ENCODE data around the gene TP53I11. TPM values are rescaled to one million over a fixed set of nuclear protein-coding genes. Genes with fewer than 3 reads are reported as not detected.

TP53I11 gene
- total RNA-seq, 3 donors from 2014 or later (not counting 1 experiment from before 2014, with no cell fraction given): 3.7 to 13.9 (median 9.2) TPM

DNA sequence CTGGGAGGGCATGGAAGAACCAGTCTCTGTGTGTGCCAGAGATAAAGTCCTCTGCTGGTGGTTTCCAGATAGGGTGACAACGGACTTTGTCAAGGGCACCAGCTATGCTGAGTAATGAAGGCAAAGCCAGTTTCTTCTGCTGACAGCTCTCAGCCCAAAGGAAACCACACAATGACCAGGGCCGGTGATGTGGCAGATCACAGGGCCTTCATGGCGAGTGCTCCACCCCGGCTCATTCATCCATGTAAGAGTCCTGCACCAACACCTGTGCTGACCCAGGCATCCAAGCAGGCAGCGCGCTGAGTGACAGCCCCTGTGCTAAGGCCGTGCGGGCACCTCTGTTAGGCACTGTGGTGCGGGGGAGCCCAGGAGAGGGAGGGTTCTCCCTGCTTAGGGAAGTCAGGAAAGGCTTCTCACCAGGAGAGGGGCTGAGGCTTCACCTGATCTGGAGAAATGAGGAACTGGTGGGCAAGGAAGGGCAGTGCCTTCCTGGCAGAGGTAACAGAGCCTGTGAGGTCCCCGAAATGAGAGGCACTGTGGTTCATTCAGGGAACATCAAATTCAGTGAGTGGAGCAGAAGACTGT, 33.8 kb downstream of the TP53I11 start:
- Mint-ChIP-seq H3K4me3 (no peak overlapping the region), H3K4me1 (no peaks in the 10 kb centered on the region), H3K36me3 (no peaks in the 10 kb centered on the region), H3K9me3 (no peaks in the 10 kb centered on the region), H3K27me3 (ENCODE audit: low read depth in 2 of 2) (peaks cover 6 to 19% of the 10 kb centered on the region in 2 donors), H3K27ac (no peak overlapping the region)
- intact Hi-C loops (cut with micrococcal nuclease): no loop called here
- Histone ChIP-seq H3K4me1 (ENCODE audit: control insufficient read depth, insufficient read depth, low read length) (peaks cover 20% of the 10 kb centered on the region), H3K27me3 (ENCODE audit: control insufficient read depth, insufficient read depth, low read length) (peaks cover 2% of the 10 kb centered on the region), H3K27ac (ENCODE audit: low read length) (no peak overlapping the region), H3K4me3 (ENCODE audit: low read length) (no peak overlapping the region), H3K9me3 (ENCODE audit: control insufficient read depth, insufficient read depth, low read length) (no peaks in the 10 kb centered on the region), H3K36me3 (ENCODE audit: control insufficient read depth, insufficient read depth, low read length) (no peaks in the 10 kb centered on the region)
- 30% methylated on average over 10 of the region's 10 CpGs for WGBS (ENCODE audit: insufficient coverage)
- TF ChIP-seq, protein P1, sequence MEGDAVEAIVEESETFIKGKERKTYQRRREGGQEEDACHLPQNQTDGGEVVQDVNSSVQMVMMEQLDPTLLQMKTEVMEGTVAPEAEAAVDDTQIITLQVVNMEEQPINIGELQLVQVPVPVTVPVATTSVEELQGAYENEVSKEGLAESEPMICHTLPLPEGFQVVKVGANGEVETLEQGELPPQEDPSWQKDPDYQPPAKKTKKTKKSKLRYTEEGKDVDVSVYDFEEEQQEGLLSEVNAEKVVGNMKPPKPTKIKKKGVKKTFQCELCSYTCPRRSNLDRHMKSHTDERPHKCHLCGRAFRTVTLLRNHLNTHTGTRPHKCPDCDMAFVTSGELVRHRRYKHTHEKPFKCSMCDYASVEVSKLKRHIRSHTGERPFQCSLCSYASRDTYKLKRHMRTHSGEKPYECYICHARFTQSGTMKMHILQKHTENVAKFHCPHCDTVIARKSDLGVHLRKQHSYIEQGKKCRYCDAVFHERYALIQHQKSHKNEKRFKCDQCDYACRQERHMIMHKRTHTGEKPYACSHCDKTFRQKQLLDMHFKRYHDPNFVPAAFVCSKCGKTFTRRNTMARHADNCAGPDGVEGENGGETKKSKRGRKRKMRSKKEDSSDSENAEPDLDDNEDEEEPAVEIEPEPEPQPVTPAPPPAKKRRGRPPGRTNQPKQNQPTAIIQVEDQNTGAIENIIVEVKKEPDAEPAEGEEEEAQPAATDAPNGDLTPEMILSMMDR (IDR thresholded peaks at IDR 0.05): no peak
- DNase-seq (no peak), ATAC-seq (peak in 2 of 3 donors; percentile 35 to 63)

DNA sequence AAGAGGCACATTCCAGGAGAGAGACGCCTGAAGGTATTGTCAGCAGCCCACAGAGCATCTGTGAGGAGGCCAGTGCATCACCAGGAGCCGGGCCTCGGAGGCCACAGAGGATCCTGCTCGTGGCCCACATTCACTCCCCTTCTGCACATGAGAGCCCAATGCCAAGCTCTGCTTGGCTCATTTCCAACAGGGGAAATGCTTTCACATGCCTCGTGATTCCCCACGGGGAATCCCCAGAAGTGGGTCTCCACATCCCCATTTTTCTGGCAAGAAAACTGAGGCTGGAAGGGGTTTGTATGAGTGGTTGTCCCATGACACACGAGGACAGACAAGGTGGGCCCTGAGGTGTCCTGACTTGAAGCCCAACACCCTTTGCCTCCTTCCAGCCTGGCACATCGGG, 34.4 kb downstream of the TP53I11 start:
- H3K36me3 ChIP-seq (ENCODE audit: control insufficient read depth, insufficient read depth, low read length): no peaks in the 10 kb centered on the region
- peaks cover 2% of the 10 kb centered on the region for H3K27me3 ChIP-seq (ENCODE audit: control insufficient read depth, insufficient read depth, low read length)
- no peak overlapping the region for H3K27ac ChIP-seq (ENCODE audit: low read length)
- intact Hi-C loops (cut with micrococcal nuclease): no loop called here
- Mint-ChIP-seq H3K9me3 (no peaks in the 10 kb centered on the region), H3K4me3 (no peak overlapping the region), H3K4me1 (peaks cover 0 to under 1% of the 10 kb centered on the region in 2 donors), H3K36me3 (no peaks in the 10 kb centered on the region), H3K27me3 (ENCODE audit: low read depth in 2 of 2) (peaks cover 6 to 21% of the 10 kb centered on the region in 2 donors), H3K27ac (no peak overlapping the region)
- ATAC-seq (no peak), DNase-seq (peak in 1 of 2 donors; percentile 15)
- peaks cover 23% of the 10 kb centered on the region for H3K4me1 ChIP-seq (ENCODE audit: control insufficient read depth, insufficient read depth, low read length)
- 49% methylated on average over 8 of the region's 8 CpGs for WGBS (ENCODE audit: insufficient coverage)
- TF ChIP-seq, protein P1 (IDR thresholded peaks at IDR 0.05): no peak
- no peak overlapping the region for H3K4me3 ChIP-seq (ENCODE audit: low read length)
- no peaks in the 10 kb centered on the region for H3K9me3 ChIP-seq (ENCODE audit: control insufficient read depth, insufficient read depth, low read length)

DNA sequence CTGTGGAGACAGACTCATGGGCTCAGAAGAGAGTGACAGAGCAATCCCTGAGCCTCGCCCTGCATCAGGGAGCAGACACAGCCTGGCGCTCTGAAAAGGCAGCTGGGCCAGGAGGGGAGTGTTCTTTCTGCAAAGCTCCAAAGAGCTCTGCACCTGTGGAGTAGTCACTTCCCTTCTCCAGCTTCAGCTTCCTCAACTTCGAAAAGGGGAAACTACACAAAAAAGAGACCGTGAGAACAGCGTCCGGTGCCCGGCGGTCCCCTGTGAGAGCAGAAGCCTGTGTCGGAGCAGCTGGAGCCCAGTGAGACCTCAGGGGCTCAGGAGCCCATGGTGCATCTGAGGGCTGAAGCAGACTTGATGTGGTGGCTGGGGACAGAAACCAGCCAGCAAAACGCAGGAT, 35.1 kb downstream of the TP53I11 start:
- no peaks in the 10 kb centered on the region for H3K36me3 ChIP-seq (ENCODE audit: control insufficient read depth, insufficient read depth, low read length)
- no peaks in the 10 kb centered on the region for H3K9me3 ChIP-seq (ENCODE audit: control insufficient read depth, insufficient read depth, low read length)
- no peak overlapping the region for H3K4me3 ChIP-seq (ENCODE audit: low read length)
- Mint-ChIP-seq H3K4me1 (peaks cover 0 to 5% of the 10 kb centered on the region in 2 donors), H3K27ac (no peak overlapping the region), H3K36me3 (no peaks in the 10 kb centered on the region), H3K27me3 (ENCODE audit: low read depth in 2 of 2) (peaks cover 13 to 21% of the 10 kb centered on the region in 2 donors), H3K9me3 (no peaks in the 10 kb centered on the region), H3K4me3 (no peak overlapping the region)
- ATAC-seq: no peak
- H3K4me1 ChIP-seq (ENCODE audit: control insufficient read depth, insufficient read depth, low read length): peaks cover 26% of the 10 kb centered on the region
- TF ChIP-seq, protein P1 (IDR thresholded peaks at IDR 0.05): no peak
- 24% methylated on average over 10 of the region's 10 CpGs for WGBS (ENCODE audit: insufficient coverage)
- no peak for DNase-seq
- peaks cover 3% of the 10 kb centered on the region for H3K27me3 ChIP-seq (ENCODE audit: control insufficient read depth, insufficient read depth, low read length)
- no peak overlapping the region for H3K27ac ChIP-seq (ENCODE audit: low read length)
- intact Hi-C loops (cut with micrococcal nuclease): no loop called here

DNA sequence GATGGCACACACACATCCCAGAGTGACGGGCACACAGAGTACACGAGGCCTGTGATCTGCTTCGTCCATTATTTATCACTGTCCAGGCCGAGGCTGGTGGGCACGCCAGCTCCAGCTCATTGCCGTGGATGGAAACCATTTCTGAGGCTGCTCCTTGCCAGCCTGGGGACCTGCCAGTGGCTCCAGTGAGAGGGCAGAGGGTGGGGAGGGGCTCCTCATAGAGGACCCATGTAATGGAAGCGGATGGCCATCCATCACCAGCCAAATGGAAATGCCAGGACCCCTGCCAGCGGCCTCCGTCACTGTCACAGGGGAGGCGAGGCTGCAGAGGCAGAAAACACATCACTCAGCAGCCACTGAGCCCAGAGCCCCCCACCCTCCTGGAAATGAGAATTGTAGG, 35.7 kb downstream of the TP53I11 start:
- Mint-ChIP-seq H3K36me3 (no peaks in the 10 kb centered on the region), H3K9me3 (no peaks in the 10 kb centered on the region), H3K4me1 (peaks cover 0 to 5% of the 10 kb centered on the region in 2 donors), H3K27ac (no peak overlapping the region), H3K4me3 (no peak overlapping the region), H3K27me3 (ENCODE audit: low read depth in 2 of 2) (peaks cover 16 to 23% of the 10 kb centered on the region in 2 donors)
- Histone ChIP-seq H3K27me3 (ENCODE audit: control insufficient read depth, insufficient read depth, low read length) (peaks cover 3% of the 10 kb centered on the region), H3K9me3 (ENCODE audit: control insufficient read depth, insufficient read depth, low read length) (no peaks in the 10 kb centered on the region), H3K4me3 (ENCODE audit: low read length) (no peak overlapping the region), H3K36me3 (ENCODE audit: control insufficient read depth, insufficient read depth, low read length) (no peaks in the 10 kb centered on the region), H3K27ac (ENCODE audit: low read length) (no peak overlapping the region), H3K4me1 (ENCODE audit: control insufficient read depth, insufficient read depth, low read length) (peaks cover 26% of the 10 kb centered on the region)
- intact Hi-C loops (cut with micrococcal nuclease): no loop called here
- TF ChIP-seq, protein P1 (IDR thresholded peaks at IDR 0.05): no peak
- no peak for ATAC-seq
- WGBS (ENCODE audit: insufficient coverage): 79% methylated on average over 10 of the region's 10 CpGs
- DNase-seq: no peak

Measured in natural killer cell (primary cell).